Neural crest cell (in vitro differentiated cells): ENCODE results near the gene LETM1. TPM values are rescaled to one million over a fixed set of nuclear protein-coding genes. Genes with fewer than 3 reads are reported as not detected.

Source experiments
- DNase-seq: peaks from one replicate; pipeline ENCODE4 v3.0.0; 2021; ENCODE audit warnings: low read depth, mixed read lengths, low spot score
- H3K27ac Mint-ChIP-seq: one replicate; pipeline ENCODE4 v1.8.0; 2021; ENCODE audit warnings: mild to moderate bottlenecking, mixed read lengths; ENCODE audit not compliant: unreplicated experiment
- H3K27me3 Mint-ChIP-seq: 2 replicates; pipeline ENCODE4 v1.8.0; 2021; ENCODE audit warnings: low read depth, mild to moderate bottlenecking, mixed read lengths
- H3K36me3 Mint-ChIP-seq: 2 replicates; pipeline ENCODE4 v1.8.0; 2021; ENCODE audit warnings: low read depth, mild to moderate bottlenecking, mixed read lengths
- H3K4me1 Mint-ChIP-seq: 2 replicates; pipeline ENCODE4 v1.8.0; 2021; ENCODE audit warnings: mixed read lengths
- H3K4me3 Mint-ChIP-seq: one replicate; pipeline ENCODE4 v1.8.0; 2021; ENCODE audit warnings: mild to moderate bottlenecking, mixed read lengths
- H3K9me3 Mint-ChIP-seq: 2 replicates; pipeline ENCODE4 v1.8.0; 2021; ENCODE audit warnings: mixed read lengths
- total RNA-seq: library from RNA; stranded (reverse); gene quantifications from 2 replicates; pipeline ENCODE4 v1.2.1, GENCODE V29; 2021
- TF ChIP-seq, protein P1 (sequence below): fragments of 200-600 bp; sonication (generic); conservative IDR thresholded peaks from 2 replicates; pipeline ENCODE4 v1.5.0; 2021; ENCODE audit warnings: antibody characterized with exemption, mild to moderate bottlenecking

Gene LETM1
- total RNA-seq, 1 donor from 2014 or later: 60.6 TPM

- H3K27ac Mint-ChIP-seq: no peak overlapping the region
- TF ChIP-seq, protein P1, sequence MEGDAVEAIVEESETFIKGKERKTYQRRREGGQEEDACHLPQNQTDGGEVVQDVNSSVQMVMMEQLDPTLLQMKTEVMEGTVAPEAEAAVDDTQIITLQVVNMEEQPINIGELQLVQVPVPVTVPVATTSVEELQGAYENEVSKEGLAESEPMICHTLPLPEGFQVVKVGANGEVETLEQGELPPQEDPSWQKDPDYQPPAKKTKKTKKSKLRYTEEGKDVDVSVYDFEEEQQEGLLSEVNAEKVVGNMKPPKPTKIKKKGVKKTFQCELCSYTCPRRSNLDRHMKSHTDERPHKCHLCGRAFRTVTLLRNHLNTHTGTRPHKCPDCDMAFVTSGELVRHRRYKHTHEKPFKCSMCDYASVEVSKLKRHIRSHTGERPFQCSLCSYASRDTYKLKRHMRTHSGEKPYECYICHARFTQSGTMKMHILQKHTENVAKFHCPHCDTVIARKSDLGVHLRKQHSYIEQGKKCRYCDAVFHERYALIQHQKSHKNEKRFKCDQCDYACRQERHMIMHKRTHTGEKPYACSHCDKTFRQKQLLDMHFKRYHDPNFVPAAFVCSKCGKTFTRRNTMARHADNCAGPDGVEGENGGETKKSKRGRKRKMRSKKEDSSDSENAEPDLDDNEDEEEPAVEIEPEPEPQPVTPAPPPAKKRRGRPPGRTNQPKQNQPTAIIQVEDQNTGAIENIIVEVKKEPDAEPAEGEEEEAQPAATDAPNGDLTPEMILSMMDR: no peak
- H3K9me3 Mint-ChIP-seq: no peaks in the 10 kb centered on the region
- H3K27me3 Mint-ChIP-seq: peaks cover 46% of the 10 kb centered on the region
- DNase-seq: no peak
- peak overlapping the region; percentile 64 for H3K4me3 Mint-ChIP-seq
- no peaks in the 10 kb centered on the region for H3K4me1 Mint-ChIP-seq
- no peaks in the 10 kb centered on the region for H3K36me3 Mint-ChIP-seq
These were observed 61.8 kb downstream of the LETM1 start for GRCh38 chr4:1793940-1794808.

DNA sequence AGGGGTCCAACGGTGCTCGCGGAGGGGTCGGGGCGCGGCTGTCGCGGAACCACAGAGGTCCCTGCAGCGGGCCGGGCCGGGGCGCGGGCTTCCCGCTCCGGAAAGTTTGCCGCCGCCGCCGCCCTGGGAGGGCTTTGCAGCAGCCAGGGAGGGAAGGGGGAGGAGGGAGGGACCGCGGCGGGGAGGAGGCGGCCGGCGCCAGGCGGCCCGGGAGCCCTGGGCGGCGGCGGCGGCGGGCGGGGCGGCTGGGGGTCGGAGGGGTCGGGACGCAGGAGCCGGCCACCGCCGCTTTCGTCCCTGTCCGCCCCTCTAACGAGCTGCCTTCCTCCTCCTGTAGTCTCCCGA is 62.5 kb downstream of the LETM1 start:
- no peak for DNase-seq
- Mint-ChIP-seq H3K27me3 (peaks cover 51% of the 10 kb centered on the region), H3K4me3 (no peak overlapping the region), H3K4me1 (no peaks in the 10 kb centered on the region), H3K36me3 (no peaks in the 10 kb centered on the region), H3K27ac (no peak overlapping the region), H3K9me3 (no peaks in the 10 kb centered on the region)
- TF ChIP-seq, protein P1: no peak

DNA sequence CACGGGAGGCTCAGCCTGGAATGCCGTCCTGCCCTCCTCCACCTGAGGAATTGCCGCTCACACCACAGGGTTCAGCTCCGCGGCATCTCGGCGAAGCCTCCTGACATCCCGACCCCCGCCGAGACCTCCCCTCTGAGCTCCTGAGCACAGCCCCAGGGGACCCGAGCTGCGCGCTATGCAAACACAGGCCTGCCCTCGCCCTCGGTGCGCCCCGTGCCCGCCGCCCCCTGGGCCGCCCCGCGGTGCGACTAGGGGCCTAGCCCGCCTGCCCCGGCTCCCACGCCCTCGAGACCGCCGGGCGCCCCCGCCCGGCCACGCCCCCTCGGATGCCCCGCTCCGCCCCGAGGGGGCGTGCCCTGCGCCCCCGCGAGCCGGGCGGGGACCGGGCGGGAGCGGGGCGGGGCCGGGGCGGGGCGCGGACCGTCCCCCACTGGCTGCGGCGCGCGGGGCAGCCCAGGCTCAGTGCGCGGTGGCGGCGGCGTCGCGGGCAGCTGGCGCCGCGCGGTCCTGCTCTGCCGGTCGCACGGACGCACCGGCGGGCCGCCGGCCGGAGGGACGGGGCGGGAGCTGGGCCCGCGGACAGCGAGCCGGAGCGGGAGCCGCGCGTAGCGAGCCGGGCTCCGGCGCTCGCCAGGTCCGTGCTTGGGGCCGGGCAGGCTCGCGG is 63.0 kb downstream of the LETM1 start, which contains the start of gene FGFR3:
FGFR3 (plus strand) TSS at position 462 of the 664 bp plus-strand sequence. CDS start 642 bp downstream, outside the sequence.
- H3K27ac Mint-ChIP-seq: no peak within 1 kb of the TSS
- H3K27me3 Mint-ChIP-seq: peaks cover 51% of the 10 kb centered on the region
- H3K9me3 Mint-ChIP-seq: no peaks in the 10 kb centered on the region
- no peaks in the 10 kb centered on the region for H3K4me1 Mint-ChIP-seq
- H3K4me3 Mint-ChIP-seq: peak within 1 kb of the TSS; percentile 64
- no peak for DNase-seq
- no peaks in the 10 kb centered on the region for H3K36me3 Mint-ChIP-seq
- TF ChIP-seq, protein P1: no peak

GRCh38 chr4:1792158-1792831 is 63.7 kb downstream of the LETM1 start:
- H3K4me3 Mint-ChIP-seq: no peak overlapping the region
- H3K4me1 Mint-ChIP-seq: no peaks in the 10 kb centered on the region
- no peak for DNase-seq
- TF ChIP-seq, protein P1: no peak
- no peaks in the 10 kb centered on the region for H3K9me3 Mint-ChIP-seq
- H3K27ac Mint-ChIP-seq: no peak overlapping the region
- H3K27me3 Mint-ChIP-seq: peaks cover 51% of the 10 kb centered on the region
- H3K36me3 Mint-ChIP-seq: no peaks in the 10 kb centered on the region

DNA sequence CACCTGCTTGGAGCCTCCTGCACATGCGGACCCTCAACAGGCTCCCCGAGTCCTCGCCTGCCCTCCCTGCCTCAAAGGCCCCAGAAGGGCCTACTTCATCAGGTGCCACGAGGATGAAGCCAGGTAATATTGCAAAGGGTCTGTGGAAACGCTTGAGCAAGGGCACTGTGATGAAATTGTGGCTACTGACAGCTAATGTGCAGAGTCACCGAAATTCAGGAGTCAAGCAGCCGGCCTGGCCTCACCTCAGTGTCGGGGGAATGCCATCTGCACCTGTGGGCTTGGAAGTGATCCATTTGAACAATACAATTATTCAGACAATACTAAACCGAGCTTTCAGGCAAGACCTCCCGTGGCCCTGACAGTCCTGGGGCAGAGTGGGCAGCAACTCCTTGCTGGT is 66.0 kb downstream of the LETM1 start:
- peak overlapping the region; percentile 77 for H3K4me3 Mint-ChIP-seq
- H3K4me1 Mint-ChIP-seq: no peaks in the 10 kb centered on the region
- no peaks in the 10 kb centered on the region for H3K36me3 Mint-ChIP-seq
- TF ChIP-seq, protein P1: no peak
- peaks cover 36% of the 10 kb centered on the region for H3K27me3 Mint-ChIP-seq
- H3K9me3 Mint-ChIP-seq: no peaks in the 10 kb centered on the region
- no peak for DNase-seq
- no peak overlapping the region for H3K27ac Mint-ChIP-seq
